Measurements from ENCODE around the gene LEFTY2.
"Not testable (repeated sequence)": the region's sequence is repeated elsewhere in the genome, so short reads cannot be mapped to it uniquely, and the experiment has no call there.

Gene LEFTY2

GRCh38 chr1:225974454-225974853, 33.4 kb upstream of the LEFTY2 start:
- no peak overlapping the region for H3K4me3 ChIP-seq (ENCODE audit: low read depth, low read length)
- TF ChIP-seq CTCF (IDR thresholded peaks at IDR 0.05; ENCODE audit: low read depth, low read length): no peak

- no peak overlapping the region for H3K4me3 ChIP-seq (ENCODE audit: low read depth, low read length)
- TF ChIP-seq CTCF (IDR thresholded peaks at IDR 0.05; ENCODE audit: low read depth, low read length): no peak
Measured at GRCh38 chr1:225973158-225973557, 32.1 kb upstream of the LEFTY2 start.

GRCh38 chr1:225972344-225973152, 31.5 kb upstream of the LEFTY2 start:
- TF ChIP-seq CTCF (IDR thresholded peaks at IDR 0.05; ENCODE audit: low read depth, low read length): no peak
- no peak overlapping the region for H3K4me3 ChIP-seq (ENCODE audit: low read depth, low read length)

- not testable (repeated sequence) for H3K4me3 ChIP-seq (ENCODE audit: low read depth, low read length)
Measured at GRCh38 chr1:225970592-225971157, 29.7 kb upstream of the LEFTY2 start.

GRCh38 chr1:225969751-225970150, 28.7 kb upstream of the LEFTY2 start:
- not testable (repeated sequence) for H3K4me3 ChIP-seq (ENCODE audit: low read depth, low read length)

GRCh38 chr1:225965231-225965630, 24.2 kb upstream of the LEFTY2 start:
- no peak overlapping the region for H3K4me3 ChIP-seq (ENCODE audit: low read depth, low read length)
- no peak for TF ChIP-seq CTCF (IDR thresholded peaks at IDR 0.05; ENCODE audit: low read depth, low read length)

- TF ChIP-seq CTCF (IDR thresholded peaks at IDR 0.05; ENCODE audit: low read depth, low read length): no peak
- H3K4me3 ChIP-seq (ENCODE audit: low read depth, low read length): no peak overlapping the region
Measured at GRCh38 chr1:225963735-225964530, 22.9 kb upstream of the LEFTY2 start.

- no peak overlapping the region for H3K4me3 ChIP-seq (ENCODE audit: low read depth, low read length)
- peak; percentile 65 for TF ChIP-seq CTCF (IDR thresholded peaks at IDR 0.05; ENCODE audit: low read depth, low read length)
Measured at GRCh38 chr1:225962440-225962975, 21.5 kb upstream of the LEFTY2 start.

Measured in WI38 (cell line).